HG03139 (cell line): ENCODE results near the gene STARD3.

Experiments used
- ATAC-seq: cut with Tn5 transposase; IDR thresholded peaks from one replicate; pipeline ENCODE4 v1.9.1; 2021; ENCODE audit not compliant: unreplicated experiment

STARD3 gene

GRCh38 chr17:39658346-39658745, 21.4 kb downstream of the STARD3 start:
- no peak for ATAC-seq

- no peak for ATAC-seq
These were observed 21.8 kb downstream of the STARD3 start for GRCh38 chr17:39658760-39659159.

GRCh38 chr17:39659279-39660010, 22.5 kb downstream of the STARD3 start:
- no peak for ATAC-seq

- ATAC-seq, result no peak
These were observed 23.0 kb downstream of the STARD3 start for GRCh38 chr17:39660011-39660360.

- no peak for ATAC-seq
These were observed 23.7 kb downstream of the STARD3 start for GRCh38 chr17:39660397-39661385.

GRCh38 chr17:39661744-39662541, 25.0 kb downstream of the STARD3 start:
- ATAC-seq, result no peak

- no peak for ATAC-seq
These were observed 25.8 kb downstream of the STARD3 start for GRCh38 chr17:39662551-39663339.

- no peak for ATAC-seq
These were observed 26.4 kb downstream of the STARD3 start for GRCh38 chr17:39663340-39663687.

GRCh38 chr17:39663688-39664580, 27.0 kb downstream of the STARD3 start:
- no peak for ATAC-seq

GRCh38 chr17:39664581-39665561, 27.9 kb downstream of the STARD3 start, which contains the start of gene TCAP:
Gene TCAP (plus strand): TSS chr17:39665349. CDS start chr17:39665360, 11 bp downstream.
- no peak for ATAC-seq

- no peak for ATAC-seq
These were observed 28.8 kb downstream of the STARD3 start for GRCh38 chr17:39665642-39666224.

GRCh38 chr17:39666231-39666600, 29.3 kb downstream of the STARD3 start:
- ATAC-seq, result no peak

- no peak for ATAC-seq
These were observed 29.8 kb downstream of the STARD3 start for GRCh38 chr17:39666601-39667261.

- no peak for ATAC-seq
These were observed 30.5 kb downstream of the STARD3 start for GRCh38 chr17:39667262-39667944.

GRCh38 chr17:39667945-39668924, 31.3 kb downstream of the STARD3 start, which contains the start of gene PNMT:
Gene PNMT (plus strand): TSS chr17:39668453. CDS start chr17:39668476, 23 bp downstream.
- ATAC-seq, result no peak
